DOHH2 (cell line): Measurements from ENCODE around the gene GRM4.

Experiments used
- H3F3A ChIP-seq: fragments of 200-600 bp; sonication (generic), shearing (Covaris generic); 2 replicates; pipeline ENCODE4 v1.6.0; 2016; ENCODE audit warnings: antibody characterized with exemption, mild to moderate bottlenecking; ENCODE audit not compliant: control insufficient read depth, insufficient read depth
- H3K27ac ChIP-seq: fragments of 200-600 bp; sonication (generic); 2 replicates; pipeline ENCODE4 v1.5.1; 2014; ENCODE audit warnings: low read depth, mild to moderate bottlenecking, low read length, moderate library complexity
- H3K27me3 ChIP-seq: fragments of 200-600 bp; sonication (generic); 2 replicates; pipeline ENCODE4 v1.6.1; 2014; ENCODE audit warnings: mild to moderate bottlenecking, low read length, mixed read lengths; ENCODE audit not compliant: control insufficient read depth
- H3K36me3 ChIP-seq: fragments of 200-600 bp; sonication (generic); 2 replicates; pipeline ENCODE4 v1.6.1; 2014; ENCODE audit warnings: mild to moderate bottlenecking, low read length, moderate library complexity, mixed read lengths; ENCODE audit not compliant: control insufficient read depth
- H3K4me1 ChIP-seq: fragments of 200-600 bp; sonication (generic); 2 replicates; pipeline ENCODE4 v1.6.1; 2014; ENCODE audit warnings: mild to moderate bottlenecking, low read length, mixed read lengths; ENCODE audit not compliant: control insufficient read depth
- H3K4me2 ChIP-seq: fragments of 200-600 bp; sonication (generic); 2 replicates; pipeline ENCODE4 v1.6.0; 2014; ENCODE audit warnings: mild to moderate bottlenecking, low read length, moderate library complexity
- H3K4me3 ChIP-seq: fragments of 200-600 bp; sonication (generic); 2 replicates; pipeline ENCODE4 v1.5.1; 2014; ENCODE audit warnings: mild to moderate bottlenecking, low read length, mixed read lengths
- H3K79me2 ChIP-seq: fragments of 200-600 bp; sonication (generic); 2 replicates; pipeline ENCODE4 v1.6.1; 2014; ENCODE audit warnings: mild to moderate bottlenecking, low read length, mixed read lengths; ENCODE audit not compliant: control insufficient read depth
- H3K9me2 ChIP-seq: fragments of 200-600 bp; sonication (generic); replicated peaks from 2 replicates; pipeline ENCODE4 v1.6.1; 2014; ENCODE audit warnings: mild to moderate bottlenecking, low read length, mixed read lengths; ENCODE audit not compliant: control insufficient read depth
- H3K9me3 ChIP-seq: fragments of 200-600 bp; sonication (generic); 2 replicates; pipeline ENCODE4 v1.6.1; 2014; ENCODE audit warnings: antibody characterized with exemption, low read length, mixed read lengths; ENCODE audit not compliant: control insufficient read depth, insufficient read depth
- H4K20me1 ChIP-seq: fragments of 200-600 bp; sonication (generic); 2 replicates; pipeline ENCODE4 v1.6.0; 2014; ENCODE audit warnings: low read depth, mild to moderate bottlenecking, antibody characterized with exemption, low read length, moderate library complexity; ENCODE audit not compliant: control insufficient read depth, insufficient read depth
- CTCF ChIP-seq: fragments of 200-600 bp; sonication (generic); IDR thresholded peaks from one replicate; pipeline ENCODE4 v1.5.1; 2014; ENCODE audit warnings: antibody characterized with exemption, mild to moderate bottlenecking, low read depth, low read length; ENCODE audit not compliant: poor library complexity, severe bottlenecking
- EZH2phosphoT487 ChIP-seq: fragments of 200-600 bp; sonication (generic); IDR thresholded peaks from 2 replicates; pipeline ENCODE4 v1.6.1; 2017; ENCODE audit warnings: borderline replicate concordance, mild to moderate bottlenecking, antibody characterized with exemption, low read length, moderate library complexity, mixed read lengths

Gene GRM4

GRCh38 chr6:34112126-34112525 is 33.8 kb downstream of the GRM4 start:
- H3K79me2 ChIP-seq, result no peaks in the 10 kb centered on the region
- H3K27me3 ChIP-seq, result peaks cover 8% of the 10 kb centered on the region
- H3K4me2 ChIP-seq, result no peak overlapping the region
- H3K27ac ChIP-seq, result no peak overlapping the region
- no peaks in the 10 kb centered on the region for H3K36me3 ChIP-seq
- TF ChIP-seq CTCF, result no peak
- TF ChIP-seq EZH2phosphoT487, result no peak
- no peaks in the 10 kb centered on the region for H3K4me1 ChIP-seq
- no peaks in the 10 kb centered on the region for H3F3A ChIP-seq
- H3K9me2 ChIP-seq, result no peaks in the 10 kb centered on the region
- H3K9me3 ChIP-seq, result no peaks in the 10 kb centered on the region
- H4K20me1 ChIP-seq, result peaks cover 3% of the 10 kb centered on the region; the same call in 1 of the 2 replicates
- H3K4me3 ChIP-seq, result no peak overlapping the region

- no peak for TF ChIP-seq EZH2phosphoT487
- TF ChIP-seq CTCF, result no peak
- H3K27ac ChIP-seq, result no peak overlapping the region
- H3K9me3 ChIP-seq, result no peaks in the 10 kb centered on the region
- H3K9me2 ChIP-seq, result no peaks in the 10 kb centered on the region
- no peaks in the 10 kb centered on the region for H3K36me3 ChIP-seq
- no peaks in the 10 kb centered on the region for H3K4me1 ChIP-seq
- no peaks in the 10 kb centered on the region for H3K79me2 ChIP-seq
- H3F3A ChIP-seq, result no peaks in the 10 kb centered on the region
- H4K20me1 ChIP-seq, result peaks cover 3% of the 10 kb centered on the region; the same call in 1 of the 2 replicates
- no peak overlapping the region for H3K4me2 ChIP-seq
- no peak overlapping the region for H3K4me3 ChIP-seq
- H3K27me3 ChIP-seq, result peaks cover 8% of the 10 kb centered on the region
These were observed 35.3 kb downstream of the GRM4 start for GRCh38 chr6:34110610-34111009.

- no peaks in the 10 kb centered on the region for H3K79me2 ChIP-seq
- no peak for TF ChIP-seq EZH2phosphoT487
- no peaks in the 10 kb centered on the region for H3K36me3 ChIP-seq
- peaks cover 3% of the 10 kb centered on the region; the same call in 1 of the 2 replicates for H4K20me1 ChIP-seq
- H3K4me3 ChIP-seq, result no peak overlapping the region
- no peak overlapping the region for H3K4me2 ChIP-seq
- no peak overlapping the region for H3K27ac ChIP-seq
- no peaks in the 10 kb centered on the region for H3F3A ChIP-seq
- no peaks in the 10 kb centered on the region for H3K4me1 ChIP-seq
- peaks cover 8% of the 10 kb centered on the region for H3K27me3 ChIP-seq
- H3K9me3 ChIP-seq, result no peaks in the 10 kb centered on the region
- H3K9me2 ChIP-seq, result no peaks in the 10 kb centered on the region
These were observed 37.7 kb downstream of the GRM4 start for GRCh38 chr6:34108176-34108575.

GRCh38 chr6:34106900-34107299 is 39.0 kb downstream of the GRM4 start:
- TF ChIP-seq CTCF (no peak), EZH2phosphoT487 (no peak)
- Histone ChIP-seq H3K4me1 (no peaks in the 10 kb centered on the region), H3K36me3 (no peaks in the 10 kb centered on the region), H3K79me2 (no peaks in the 10 kb centered on the region), H3K27me3 (peaks cover 8% of the 10 kb centered on the region), H3F3A (no peaks in the 10 kb centered on the region), H3K27ac (no peak overlapping the region), H3K9me2 (no peaks in the 10 kb centered on the region), H4K20me1 (peaks cover 3% of the 10 kb centered on the region; the same call in 1 of the 2 replicates), H3K4me2 (no peak overlapping the region), H3K9me3 (no peaks in the 10 kb centered on the region), H3K4me3 (no peak overlapping the region)
